HG03103 (cell line): ENCODE data around the gene LEF1.
A peak's percentile ranks its signal among the peaks of the same experiment; 100 is the strongest.

ENCODE experiments used
- ATAC-seq: cut with Tn5 transposase; IDR thresholded peaks from one replicate; pipeline ENCODE4 v1.9.1; 2021; ENCODE audit warnings: low read depth; ENCODE audit not compliant: unreplicated experiment

LEF1 gene

GRCh38 chr4:108180513-108180912 lies 11.8 kb upstream of the LEF1 start:
- ATAC-seq: no peak

GRCh38 chr4:108175966-108176365 lies 7.2 kb upstream of the LEF1 start:
- no peak for ATAC-seq

- ATAC-seq: no peak
Observed at GRCh38 chr4:108174856-108175255, 6.1 kb upstream of the LEF1 start.

- no peak for ATAC-seq
Observed at GRCh38 chr4:108173599-108174057, 4.9 kb upstream of the LEF1 start.

GRCh38 chr4:108172753-108173598 lies 4.2 kb upstream of the LEF1 start:
- peak; percentile 62 for ATAC-seq

GRCh38 chr4:108172231-108172752 lies 3.6 kb upstream of the LEF1 start:
- peak; percentile 22 for ATAC-seq

- ATAC-seq: no peak
Observed at GRCh38 chr4:108171339-108172230, 2.9 kb upstream of the LEF1 start.

- ATAC-seq: no peak
Observed at GRCh38 chr4:108170631-108171338, 2.1 kb upstream of the LEF1 start.

GRCh38 chr4:108169664-108170063 lies 932 bp upstream of the LEF1 start:
- no peak for ATAC-seq

GRCh38 chr4:108168160-108168670 lies 517 bp downstream of the LEF1 start:
- no peak for ATAC-seq

GRCh38 chr4:108166441-108167315 lies 2.1 kb downstream of the LEF1 start:
- ATAC-seq: no peak

GRCh38 chr4:108166038-108166437 lies 2.7 kb downstream of the LEF1 start:
- no peak for ATAC-seq

- no peak for ATAC-seq
Observed at GRCh38 chr4:108165586-108165985, 3.1 kb downstream of the LEF1 start.

- no peak for ATAC-seq
Observed at GRCh38 chr4:108163351-108163750, 5.4 kb downstream of the LEF1 start.

GRCh38 chr4:108160741-108161352 lies 7.9 kb downstream of the LEF1 start:
- ATAC-seq: no peak

GRCh38 chr4:108159845-108160244 lies 8.9 kb downstream of the LEF1 start:
- ATAC-seq: no peak

- ATAC-seq: no peak
Observed at GRCh38 chr4:108157655-108158054, 11.1 kb downstream of the LEF1 start.

- ATAC-seq: no peak
Observed at GRCh38 chr4:108156391-108156790, 12.3 kb downstream of the LEF1 start.

- no peak for ATAC-seq
Observed at GRCh38 chr4:108155373-108155772, 13.4 kb downstream of the LEF1 start.
